CD8-positive, alpha-beta memory T cell (primary cell): ENCODE data around the gene PLAAT3. TPM values are rescaled to one million over a fixed set of nuclear protein-coding genes. Genes with fewer than 3 reads are reported as not detected.
A peak's percentile ranks its signal among the peaks of the same experiment; 100 is the strongest.
"Not testable (repeated sequence)": the region's sequence is repeated elsewhere in the genome, so short reads cannot be mapped to it uniquely, and the experiment has no call there.

Experiments
- CTCF ChIA-PET: fragments of 350-600 bp; sonication (Branson Sonifier 250); formaldehyde crosslinking; loops from one replicate; lab custom pipeline; 2021; ENCODE audit warnings: antibody characterized with exemption; lab: Charles Lee
- POLR2A ChIA-PET: fragments of 350-600 bp; sonication (Branson Sonifier 250); formaldehyde crosslinking; loops from one replicate; lab custom pipeline; 2021; ENCODE audit warnings: antibody characterized with exemption; lab: Charles Lee
- DNase-seq, 5 donors: peaks; one replicate each; pipeline versions ENCODE4 v3.0.0 to v3.0.0-alpha.2; 2020 to 2022; ENCODE audit warnings: mixed read lengths in 1 of 5
- H3K27ac ChIP-seq: one replicate; pipeline ENCODE4 v1.7.0; 2013; ENCODE audit warnings: low read depth, mild to moderate bottlenecking, low read length, moderate library complexity
- H3K27me3 ChIP-seq: 2 replicates; pipeline ENCODE4 v1.7.0; 2013; ENCODE audit warnings: low read length, mild to moderate bottlenecking; ENCODE audit not compliant: insufficient read depth, poor library complexity, severe bottlenecking
- H3K36me3 ChIP-seq: 2 replicates; pipeline ENCODE4 v1.7.0; 2013; ENCODE audit warnings: mild to moderate bottlenecking, low read length, moderate library complexity; ENCODE audit not compliant: insufficient read depth
- H3K4me1 ChIP-seq: 2 replicates; pipeline ENCODE4 v1.7.0; 2013; ENCODE audit warnings: mild to moderate bottlenecking, low read length, moderate library complexity; ENCODE audit not compliant: insufficient read depth
- H3K4me3 ChIP-seq: 2 replicates; pipeline ENCODE4 v1.7.0; 2013; ENCODE audit warnings: mild to moderate bottlenecking, low read length
- H3K9me3 ChIP-seq: 2 replicates; pipeline ENCODE4 v1.7.0; 2013; ENCODE audit warnings: mild to moderate bottlenecking, low read length
- H3K27ac Mint-ChIP-seq, 8 donors: one replicate each; pipeline ENCODE4 v1.8.0; 2020 to 2021; ENCODE audit warnings: mixed read lengths in 8 of 8, mild to moderate bottlenecking in 6 of 8, inconsistent platforms in 3 of 8, moderate library complexity in 3 of 8
- H3K27me3 Mint-ChIP-seq, 2 donors: one replicate each; pipeline ENCODE4 v1.8.0; 2020 to 2021; ENCODE audit warnings: mixed read lengths in 2 of 2, mild to moderate bottlenecking in 1 of 2, moderate library complexity in 1 of 2
- H3K36me3 Mint-ChIP-seq, 3 donors: one replicate each; pipeline ENCODE4 v1.8.0; 2020 to 2021; ENCODE audit warnings: mixed read lengths in 3 of 3, inconsistent platforms in 1 of 3, mild to moderate bottlenecking in 1 of 3
- H3K4me1 Mint-ChIP-seq, 3 donors: one replicate each; pipeline ENCODE4 v1.8.0; 2020 to 2021; ENCODE audit warnings: mixed read lengths in 3 of 3, inconsistent platforms in 1 of 3, mild to moderate bottlenecking in 1 of 3
- H3K4me3 Mint-ChIP-seq, 7 donors: one replicate each; pipeline ENCODE4 v1.8.0; 2020 to 2021; ENCODE audit warnings: mixed read lengths in 7 of 7, mild to moderate bottlenecking in 6 of 7, moderate library complexity in 4 of 7, inconsistent platforms in 2 of 7
- H3K9me3 Mint-ChIP-seq, 5 donors: one replicate each; pipeline ENCODE4 v1.8.0; 2020 to 2022; ENCODE audit warnings: mixed read lengths in 5 of 5, mild to moderate bottlenecking in 3 of 5, moderate library complexity in 2 of 5, inconsistent platforms in 1 of 5
- polyA plus RNA-seq: library from polyadenylated mRNA; unstranded; fragments of 300-500 nt; fragmentation: Illumina TruSeq; gene quantifications from one replicate; pipeline ENCODE4 v1.2.3, GENCODE V29; 2021
- total RNA-seq, 2 experiments: library from RNA; stranded (reverse); gene quantifications; one replicate each; pipeline ENCODE4 v1.2.3, GENCODE V29; 2021

PLAAT3 gene
- total and polyA plus RNA-seq, 3 experiments from 2014 or later: 13.9 to 39.5 (median 16.0) TPM

DNA sequence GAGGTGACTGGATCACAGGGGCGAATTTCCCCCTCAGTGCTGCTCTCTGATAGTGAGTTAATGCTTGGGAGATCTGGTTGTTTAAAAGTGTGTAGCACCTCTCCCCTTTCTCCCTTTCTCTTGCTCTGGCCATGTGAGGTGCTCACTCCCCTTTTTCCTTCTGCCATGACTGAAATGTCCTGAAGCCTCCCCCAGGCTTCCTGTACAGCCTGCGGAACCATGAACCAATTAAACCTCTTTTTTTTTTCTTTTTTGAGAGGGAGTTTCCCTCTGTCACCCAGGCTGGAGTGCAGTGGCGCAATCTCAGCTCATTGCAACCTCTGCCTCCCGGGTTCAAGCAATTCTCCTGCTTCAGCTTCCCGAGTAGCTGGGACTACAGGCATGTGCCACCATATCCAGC lies 3.5 kb upstream of the PLAAT3 start:
- H3K27me3 ChIP-seq, H3K9me3 Mint-ChIP-seq, H3K4me1 ChIP-seq, H3K4me3 Mint-ChIP-seq, H3K9me3 ChIP-seq, H3K27ac ChIP-seq, DNase-seq, H3K27ac Mint-ChIP-seq, H3K4me3 ChIP-seq, H3K27me3 Mint-ChIP-seq, H3K36me3 ChIP-seq, H3K36me3 Mint-ChIP-seq, POLR2A ChIA-PET: not testable (repeated sequence)
- CTCF ChIA-PET: interaction anchor here (1.4 kb wide), 1 partner anchor 18 kb away, joined by 3 read pairs; no protein-coding TSS in a partner anchor
- peaks cover 15 to 24% (median 24%) of the 10 kb centered on the region in 3 donors for H3K4me1 Mint-ChIP-seq

DNA sequence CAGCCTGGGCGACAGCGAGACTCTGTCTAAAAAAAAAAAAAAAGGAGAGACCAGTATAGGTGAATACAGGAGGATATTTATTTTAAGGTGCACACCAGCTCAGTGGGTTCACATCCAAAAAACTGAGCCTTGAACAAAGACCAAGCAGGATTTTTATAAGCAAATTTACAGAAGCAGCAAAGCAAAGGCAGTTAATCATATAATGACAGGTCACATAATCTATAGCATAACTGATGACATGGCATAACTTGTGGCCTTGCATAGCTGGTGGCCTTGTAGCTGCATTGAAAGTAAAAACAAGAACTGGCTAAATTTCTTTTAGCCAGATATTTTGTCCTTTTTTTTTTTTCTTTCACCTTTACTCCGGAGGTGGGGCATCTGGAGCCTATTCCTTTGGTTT lies 2.7 kb upstream of the PLAAT3 start:
- H3K36me3 Mint-ChIP-seq: peaks cover 0 to 3% (median 0%) of the 10 kb centered on the region in 3 donors
- CTCF ChIA-PET: no interaction called here
- no peaks in the 10 kb centered on the region for H3K27me3 ChIP-seq
- no peak for DNase-seq
- H3K9me3 ChIP-seq: no peaks in the 10 kb centered on the region
- no peaks in the 10 kb centered on the region for H3K9me3 Mint-ChIP-seq
- H3K4me3 Mint-ChIP-seq: no peak overlapping the region
- no peaks in the 10 kb centered on the region for H3K27me3 Mint-ChIP-seq
- POLR2A ChIA-PET: no interaction called here
- peaks cover 19 to 31% (median 30%) of the 10 kb centered on the region in 3 donors for H3K4me1 Mint-ChIP-seq
- no peak overlapping the region for H3K27ac Mint-ChIP-seq
- peaks cover 7% of the 10 kb centered on the region for H3K4me1 ChIP-seq
- H3K4me3 ChIP-seq: no peak overlapping the region
- H3K27ac ChIP-seq: no peak overlapping the region
- no peaks in the 10 kb centered on the region for H3K36me3 ChIP-seq

GRCh38 chr11:63613517-63614135 lies 607 bp downstream of the PLAAT3 start:
- Mint-ChIP-seq H3K27ac (peak overlapping the region; percentile 78 to 93 (median 87)), H3K27me3 (no peaks in the 10 kb centered on the region), H3K4me3 (peak overlapping the region; percentile 87 to 96 (median 90)), H3K9me3 (no peaks in the 10 kb centered on the region), H3K4me1 (peaks cover 26 to 49% (median 37%) of the 10 kb centered on the region in 3 donors), H3K36me3 (peaks cover 0 to 3% (median 0%) of the 10 kb centered on the region in 3 donors)
- ChIA-PET CTCF (no interaction called here), POLR2A (no interaction called here)
- Histone ChIP-seq H3K9me3 (no peaks in the 10 kb centered on the region), H3K4me1 (no peaks in the 10 kb centered on the region), H3K27me3 (no peaks in the 10 kb centered on the region), H3K27ac (peak overlapping the region; percentile 65), H3K36me3 (no peaks in the 10 kb centered on the region), H3K4me3 (peak overlapping the region; percentile 81)
- peak; percentile 16 to 75 (median 43) for DNase-seq

DNA sequence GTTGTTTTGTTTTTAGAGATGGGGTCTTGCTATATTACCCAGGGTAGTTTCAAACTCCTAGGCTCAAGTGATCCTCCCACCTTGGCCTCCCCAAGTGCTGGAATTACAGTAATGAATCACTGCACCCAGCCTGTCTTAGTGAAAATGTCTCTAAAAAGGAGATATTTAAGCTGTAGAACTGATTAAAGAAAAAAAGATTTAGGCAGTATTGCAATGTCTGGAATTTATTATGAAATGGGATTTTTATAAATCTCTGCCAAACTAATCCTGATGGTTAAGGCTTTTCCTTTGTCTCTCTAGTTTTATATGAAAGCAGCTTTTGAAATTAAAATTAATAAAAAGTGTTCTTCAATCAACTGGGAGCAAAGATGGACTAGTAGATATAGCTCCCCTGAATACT lies 2.1 kb downstream of the PLAAT3 start:
- H3K9me3 Mint-ChIP-seq: no peaks in the 10 kb centered on the region
- H3K27me3 ChIP-seq: no peaks in the 10 kb centered on the region
- no peaks in the 10 kb centered on the region for H3K9me3 ChIP-seq
- no peak overlapping the region for H3K4me3 ChIP-seq
- peak overlapping the region in 6 of 8 donors; percentile 54 to 81 (median 66) for H3K27ac Mint-ChIP-seq
- H3K27ac ChIP-seq: no peak overlapping the region
- no peak for DNase-seq
- H3K36me3 Mint-ChIP-seq: peaks cover 0 to 3% (median 2%) of the 10 kb centered on the region in 3 donors
- H3K36me3 ChIP-seq: no peaks in the 10 kb centered on the region
- H3K4me3 Mint-ChIP-seq: peak overlapping the region in 3 of 7 donors; percentile 77 to 80 (median 77)
- ChIA-PET CTCF (no interaction called here), POLR2A (no interaction called here)
- H3K4me1 ChIP-seq: no peaks in the 10 kb centered on the region
- H3K27me3 Mint-ChIP-seq: no peaks in the 10 kb centered on the region
- peaks cover 29 to 54% (median 40%) of the 10 kb centered on the region in 3 donors for H3K4me1 Mint-ChIP-seq

DNA sequence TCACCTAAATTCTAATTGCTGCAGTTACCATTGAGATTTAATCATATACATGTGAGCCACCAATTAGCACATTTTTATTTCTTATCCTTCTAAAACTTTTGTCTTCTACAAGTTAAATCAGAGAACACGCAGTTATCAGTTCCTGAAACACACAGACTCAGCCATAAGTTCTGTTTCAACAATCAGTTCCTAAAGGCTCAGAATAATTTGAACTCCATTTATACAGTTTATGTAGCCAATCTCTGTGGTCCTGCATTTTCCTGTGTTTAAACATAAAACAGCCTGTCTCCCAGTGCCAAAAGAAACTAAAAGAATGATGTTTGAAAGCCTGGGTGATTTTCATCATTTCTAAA lies 2.9 kb downstream of the PLAAT3 start:
- Mint-ChIP-seq H3K27me3 (no peaks in the 10 kb centered on the region), H3K4me1 (peaks cover 31 to 54% (median 45%) of the 10 kb centered on the region in 3 donors), H3K36me3 (peaks cover 0 to 4% (median 2%) of the 10 kb centered on the region in 3 donors), H3K4me3 (peak overlapping the region in 2 of 7 donors; percentile 27 to 44), H3K27ac (peak overlapping the region in 4 of 8 donors; percentile 8 to 79 (median 46)), H3K9me3 (no peaks in the 10 kb centered on the region)
- H3K4me1 ChIP-seq: no peaks in the 10 kb centered on the region
- DNase-seq: no peak
- H3K4me3 ChIP-seq: no peak overlapping the region
- ChIA-PET POLR2A (no interaction called here), CTCF (no interaction called here)
- no peaks in the 10 kb centered on the region for H3K27me3 ChIP-seq
- no peaks in the 10 kb centered on the region for H3K36me3 ChIP-seq
- H3K9me3 ChIP-seq: no peaks in the 10 kb centered on the region
- H3K27ac ChIP-seq: no peak overlapping the region

- Histone ChIP-seq H3K4me1 (no peaks in the 10 kb centered on the region), H3K27me3 (no peaks in the 10 kb centered on the region), H3K36me3 (no peaks in the 10 kb centered on the region), H3K9me3 (no peaks in the 10 kb centered on the region), H3K4me3 (no peak overlapping the region), H3K27ac (no peak overlapping the region)
- no peak for DNase-seq
- Mint-ChIP-seq H3K27me3 (no peaks in the 10 kb centered on the region), H3K36me3 (peaks cover 0 to 4% (median 2%) of the 10 kb centered on the region in 3 donors), H3K9me3 (no peaks in the 10 kb centered on the region), H3K4me1 (peaks cover 31 to 54% (median 45%) of the 10 kb centered on the region in 3 donors), H3K27ac (peak overlapping the region in 7 of 8 donors; percentile 8 to 92 (median 52)), H3K4me3 (peak overlapping the region in 1 of 7 donors; percentile 60)
- CTCF ChIA-PET: no interaction called here
- POLR2A ChIA-PET: no interaction called here
Measured at GRCh38 chr11:63610604-63611394, 3.4 kb downstream of the PLAAT3 start.

- H3K9me3 Mint-ChIP-seq: no peaks in the 10 kb centered on the region
- CTCF ChIA-PET: no interaction called here
- Histone ChIP-seq H3K4me1 (no peaks in the 10 kb centered on the region), H3K36me3 (no peaks in the 10 kb centered on the region), H3K9me3 (no peaks in the 10 kb centered on the region), H3K4me3 (no peak overlapping the region), H3K27ac (no peak overlapping the region), H3K27me3 (no peaks in the 10 kb centered on the region)
- no peak for DNase-seq
- POLR2A ChIA-PET: interaction anchor here (0.6 kb wide), 1 partner anchor 69 kb away, joined by 5 read pairs; no protein-coding TSS in a partner anchor
- H3K4me1 Mint-ChIP-seq: peaks cover 31 to 54% (median 45%) of the 10 kb centered on the region in 3 donors
- peak overlapping the region in 7 of 8 donors; percentile 13 to 92 (median 72) for H3K27ac Mint-ChIP-seq
- peaks cover 0 to 4% (median 2%) of the 10 kb centered on the region in 3 donors for H3K36me3 Mint-ChIP-seq
- H3K27me3 Mint-ChIP-seq: no peaks in the 10 kb centered on the region
- H3K4me3 Mint-ChIP-seq: peak overlapping the region in 2 of 7 donors; percentile 23 to 60
Measured at GRCh38 chr11:63609971-63610580, 4.2 kb downstream of the PLAAT3 start.
